DLD1 (cell line): Measurements from ENCODE around the gene BAIAP2L2.
"Not testable (repeated sequence)": the region's sequence is repeated elsewhere in the genome, so short reads cannot be mapped to it uniquely, and the experiment has no call there.

Experiments used
- in situ Hi-C: cut with HindIII; loops from 2 replicates; pipeline ENCODE4 v1.10.0; 2017; ENCODE audit warnings: low sequenced_read_pairs

BAIAP2L2 gene

DNA sequence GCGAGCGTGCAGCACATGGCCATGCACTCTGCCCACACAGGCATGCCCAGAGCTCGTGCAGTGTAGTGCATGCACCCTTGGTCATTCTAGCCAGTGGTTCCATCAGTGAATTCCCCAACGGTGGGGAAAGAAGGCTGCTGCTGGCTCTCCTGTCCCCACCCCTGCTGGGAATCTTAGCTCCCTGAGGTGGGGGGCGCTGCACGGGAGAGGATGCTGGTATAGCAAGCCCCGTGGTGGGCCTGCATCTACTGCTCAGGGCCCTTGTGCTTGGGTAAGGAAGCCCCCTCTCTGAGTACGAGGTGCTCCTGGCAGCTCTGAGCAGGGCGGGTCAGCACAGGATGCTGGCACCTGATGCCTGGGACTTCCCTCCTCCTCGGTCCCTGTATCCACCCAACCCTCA is 18.5 kb upstream of the BAIAP2L2 start:
- in situ Hi-C loops, result no loop called here

DNA sequence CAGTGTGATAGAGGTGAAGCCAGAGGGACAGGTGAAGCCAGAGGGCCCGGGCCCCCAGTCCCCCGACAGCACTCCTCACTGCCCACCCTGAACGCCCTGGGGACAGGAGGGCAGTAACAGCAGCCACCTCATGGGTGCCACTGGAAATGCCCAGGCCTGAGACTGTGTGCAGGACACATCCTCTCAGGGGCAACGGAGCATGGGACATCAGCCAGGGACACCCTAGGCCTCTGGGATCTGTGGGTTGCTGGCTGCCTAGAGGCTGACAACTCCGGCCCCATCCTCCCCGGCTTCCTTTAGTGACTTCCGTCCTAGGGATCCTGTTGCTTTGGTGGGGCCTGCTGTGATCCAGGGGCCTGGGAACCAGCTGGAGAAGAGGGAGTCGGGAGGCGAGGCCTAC is 17.4 kb upstream of the BAIAP2L2 start:
- in situ Hi-C loops, result no loop called here

DNA sequence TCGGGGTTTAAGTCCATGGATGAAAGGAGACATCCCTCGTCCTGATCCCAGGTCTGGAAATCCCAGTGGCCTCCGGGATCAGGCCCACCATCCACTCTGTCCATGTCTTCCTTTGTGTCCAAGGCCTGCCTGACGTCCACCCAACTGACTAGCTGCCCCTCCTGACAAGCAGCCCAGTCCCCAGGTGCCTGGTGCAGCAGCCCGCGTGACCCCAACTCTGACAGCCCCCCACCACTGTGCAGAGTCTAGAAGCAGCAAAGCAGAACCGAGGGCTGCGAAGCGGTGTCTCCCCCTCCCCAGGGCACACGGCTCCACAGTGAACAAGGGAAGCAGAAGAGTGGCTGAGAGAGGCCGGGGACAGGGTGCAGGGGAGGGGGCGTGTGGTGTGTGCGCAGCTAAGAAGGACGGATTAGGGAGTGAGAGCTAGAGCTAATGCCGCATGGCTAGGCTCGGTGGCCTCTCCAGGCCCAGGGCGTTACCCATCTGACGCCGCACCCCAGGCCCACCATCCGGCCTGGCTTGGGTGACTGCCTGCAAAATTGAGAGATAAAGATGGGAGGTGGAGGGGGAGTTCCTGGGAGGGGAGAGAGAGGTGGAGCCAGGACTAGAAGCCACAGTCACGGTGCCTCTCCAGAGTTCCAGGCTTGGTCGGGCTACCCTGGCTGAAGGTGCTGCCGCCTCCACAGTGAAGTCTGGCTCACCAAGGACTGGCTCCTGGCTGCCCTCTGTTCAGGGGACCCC is 16.6 kb upstream of the BAIAP2L2 start:
- in situ Hi-C loops, result no loop called here

DNA sequence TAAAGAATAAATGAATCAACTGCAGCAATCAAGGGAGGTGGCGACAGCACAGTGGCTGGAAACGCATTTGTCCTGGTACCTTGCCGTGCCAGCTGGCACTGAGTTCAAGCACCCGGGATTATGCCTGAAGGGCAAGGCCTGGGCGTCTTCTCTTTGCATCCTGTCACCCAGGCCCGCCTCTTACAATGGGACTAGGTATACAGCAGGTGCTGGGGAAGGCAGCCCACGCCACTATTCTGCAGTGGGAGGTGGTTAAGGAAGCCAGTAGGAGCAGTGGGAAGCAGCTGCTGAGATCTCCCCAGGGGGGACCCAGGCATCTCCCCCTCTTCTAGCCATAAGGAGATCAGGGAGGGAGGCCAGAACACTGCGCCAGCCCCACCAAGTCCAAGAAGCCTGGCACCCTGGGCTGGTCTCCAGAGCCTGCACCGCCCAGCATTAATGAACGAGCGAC is 15.3 kb upstream of the BAIAP2L2 start:
- in situ Hi-C loops, result no loop called here

DNA sequence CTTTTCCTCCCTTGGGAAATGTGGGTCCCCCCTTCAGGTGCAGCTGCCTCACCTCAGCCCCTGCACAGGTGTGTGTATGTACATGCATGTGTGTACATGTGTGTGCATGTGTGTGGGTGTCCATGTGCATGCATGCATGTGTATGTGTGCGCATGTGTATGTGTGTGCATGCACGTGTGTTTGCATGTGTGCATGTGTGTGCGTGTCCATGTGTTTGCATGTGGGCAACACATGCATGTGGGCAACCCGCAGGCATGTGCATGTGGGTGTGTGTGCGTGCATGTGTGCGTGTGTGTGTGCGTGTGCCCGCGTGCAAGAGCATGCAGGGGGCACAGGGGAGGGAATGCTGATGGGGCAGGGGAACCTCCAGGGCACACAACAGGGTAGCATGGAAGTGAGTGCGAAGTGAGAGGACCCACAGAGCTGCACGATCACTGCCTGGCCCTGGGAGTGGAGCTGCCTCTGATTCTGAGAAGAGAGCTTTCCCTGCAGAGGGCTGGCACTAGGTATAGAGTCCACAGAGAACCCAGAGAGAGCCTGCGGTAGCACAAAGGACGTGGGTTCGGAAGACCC is 14.6 kb upstream of the BAIAP2L2 start:
- in situ Hi-C loops, result no loop called here

DNA sequence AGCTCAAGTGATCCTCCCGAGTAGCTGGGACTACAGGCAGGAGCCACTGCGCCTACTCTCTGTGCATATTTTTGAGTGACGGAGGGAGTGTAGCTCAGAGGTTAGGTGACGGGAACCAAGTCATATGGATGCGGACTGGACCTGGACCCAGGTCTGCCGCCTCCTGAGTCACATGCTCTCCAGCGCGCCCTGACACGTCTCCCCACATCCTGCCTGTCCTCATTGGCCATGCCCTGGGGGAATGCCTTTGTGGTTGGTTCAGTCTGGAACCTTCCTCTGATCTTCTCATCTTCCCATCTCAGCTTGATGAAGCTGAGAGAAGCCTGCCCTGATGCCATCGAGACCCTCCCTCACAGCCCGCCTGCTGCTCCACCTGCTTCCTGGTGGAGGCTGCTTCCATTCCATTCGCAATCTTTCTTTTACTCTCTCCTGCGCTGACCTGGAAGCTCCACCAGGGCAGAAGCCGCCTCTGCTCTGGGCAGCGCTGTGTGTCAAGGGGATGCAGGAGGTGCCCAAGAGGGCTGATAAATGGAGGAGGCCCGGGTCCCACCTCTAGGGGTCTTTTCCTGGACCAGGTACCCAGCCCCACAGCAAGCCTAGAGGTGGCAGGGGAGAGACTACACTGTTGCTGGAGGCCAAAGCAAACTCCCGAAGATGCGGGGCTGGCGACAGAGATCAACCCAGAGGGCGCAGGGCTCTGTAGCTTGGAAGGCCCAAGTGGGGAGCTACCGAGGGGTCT is 13.9 kb upstream of the BAIAP2L2 start:
- in situ Hi-C loops, result no loop called here

DNA sequence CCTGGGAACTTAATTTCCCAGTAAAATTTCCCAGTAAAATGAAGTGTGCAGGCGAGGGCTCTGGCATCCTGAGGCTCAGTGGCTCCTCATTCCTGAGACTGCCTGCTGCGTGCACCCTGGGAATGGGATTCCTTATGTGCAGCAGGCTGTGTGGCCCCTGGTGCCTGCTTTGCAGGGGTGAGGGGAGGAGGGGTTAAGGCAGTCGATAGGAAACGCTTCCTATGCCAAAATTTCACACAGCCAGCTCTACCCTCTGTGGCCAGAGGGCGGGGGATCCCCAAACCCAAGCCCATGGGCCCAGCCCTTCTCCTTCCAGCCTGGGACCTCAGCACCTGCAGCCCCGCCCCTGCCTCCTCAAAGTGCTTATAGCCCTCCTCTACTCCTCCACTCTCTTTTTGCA is 12.1 kb upstream of the BAIAP2L2 start:
- in situ Hi-C loops, result no loop called here

DNA sequence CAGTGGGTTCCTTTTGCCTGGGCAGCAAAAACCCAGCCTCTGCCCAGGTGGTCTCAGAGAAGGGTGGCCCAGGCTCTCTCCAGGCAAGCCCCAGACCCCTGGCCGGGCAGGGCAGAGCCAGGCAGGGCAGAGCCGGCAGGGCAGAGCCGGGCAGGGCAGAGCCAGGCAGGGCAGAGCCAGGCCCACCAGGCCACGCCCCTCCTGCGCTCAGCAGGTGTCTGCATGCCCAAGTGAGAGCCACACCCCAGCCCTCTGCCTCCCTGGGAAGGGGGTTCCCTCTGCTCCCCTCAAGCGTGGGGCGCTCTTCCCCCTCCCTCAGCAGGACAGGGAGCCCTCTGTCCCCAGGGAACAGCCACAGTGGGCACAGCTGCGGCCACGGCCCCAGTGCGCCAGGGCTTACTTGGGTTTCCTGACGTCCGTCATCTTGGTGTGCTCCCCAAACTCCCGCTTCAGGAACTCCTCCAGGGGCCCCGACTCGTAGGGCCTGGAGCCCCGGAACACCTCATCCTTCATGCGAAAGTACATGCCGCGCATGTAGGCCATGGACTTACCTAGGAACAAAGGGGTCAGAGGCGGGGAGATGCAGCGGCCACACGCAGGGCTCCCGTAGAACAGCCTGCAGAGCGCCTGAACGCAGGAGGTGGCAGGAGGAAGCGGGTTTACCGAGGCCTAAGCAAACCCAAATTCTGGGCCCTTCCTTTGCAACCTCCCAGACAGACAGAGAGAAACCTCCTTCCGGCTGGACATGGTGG is 10.1 kb upstream of the BAIAP2L2 start:
- in situ Hi-C loops, result no loop called here

DNA sequence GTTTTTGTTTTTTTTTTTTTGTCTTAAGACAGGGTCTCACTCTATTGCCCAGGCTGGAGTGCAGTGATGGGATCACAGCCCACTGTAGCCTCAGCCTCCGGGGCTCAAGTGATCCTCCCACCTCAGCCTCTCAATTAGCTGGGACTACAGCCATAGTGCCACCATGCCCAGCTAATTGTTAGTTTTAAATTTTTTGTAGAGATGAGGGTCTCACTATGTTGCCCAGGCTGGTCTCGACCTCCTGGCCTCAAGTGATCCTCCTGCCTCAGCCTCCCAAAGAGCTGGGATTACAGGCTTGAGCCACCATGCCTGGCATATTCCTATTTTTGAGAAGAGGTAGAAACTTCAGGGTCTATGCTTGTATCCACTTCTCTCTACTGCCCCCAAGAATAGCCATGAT is 8.3 kb upstream of the BAIAP2L2 start:
- in situ Hi-C loops, result not testable (repeated sequence)

DNA sequence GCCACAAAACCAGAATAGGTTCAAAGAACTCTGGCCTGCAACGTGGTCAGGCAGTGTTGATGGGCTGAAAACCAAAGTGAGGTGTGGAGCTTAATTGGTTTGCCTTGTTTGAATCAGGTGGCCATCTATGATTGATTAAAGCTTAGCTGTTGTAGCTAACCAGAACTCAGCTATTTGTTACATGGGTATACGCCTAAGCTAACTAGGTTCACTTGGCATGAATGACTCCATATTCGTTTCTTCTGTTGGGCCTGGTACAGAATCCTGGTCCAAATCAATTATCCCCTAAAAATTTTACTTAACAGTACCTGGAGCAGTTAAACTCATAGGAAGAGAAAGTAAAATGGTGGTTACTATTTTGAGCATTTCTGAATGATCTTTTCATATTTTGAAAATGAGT is 7.7 kb upstream of the BAIAP2L2 start:
- in situ Hi-C loops, result no loop called here

DNA sequence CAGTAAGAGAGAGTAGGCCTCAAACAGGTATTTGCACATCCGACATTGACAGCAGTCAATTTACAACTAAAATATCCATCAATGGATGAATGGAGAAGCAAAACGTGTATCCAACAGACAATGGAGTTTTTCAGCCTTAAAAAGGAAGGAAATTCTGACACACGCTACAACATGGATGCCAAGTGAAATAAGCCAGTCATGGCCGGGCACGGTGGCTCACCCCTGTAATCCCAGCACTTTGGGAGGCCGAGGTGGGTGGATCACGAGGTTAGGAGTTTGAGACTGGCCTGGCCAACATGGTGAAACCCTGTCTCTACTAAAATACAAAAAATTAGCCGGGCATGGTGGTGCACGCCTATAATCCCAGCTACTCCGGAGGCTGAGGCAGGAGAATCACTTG is 7.1 kb upstream of the BAIAP2L2 start:
- in situ Hi-C loops, result not testable (repeated sequence)

DNA sequence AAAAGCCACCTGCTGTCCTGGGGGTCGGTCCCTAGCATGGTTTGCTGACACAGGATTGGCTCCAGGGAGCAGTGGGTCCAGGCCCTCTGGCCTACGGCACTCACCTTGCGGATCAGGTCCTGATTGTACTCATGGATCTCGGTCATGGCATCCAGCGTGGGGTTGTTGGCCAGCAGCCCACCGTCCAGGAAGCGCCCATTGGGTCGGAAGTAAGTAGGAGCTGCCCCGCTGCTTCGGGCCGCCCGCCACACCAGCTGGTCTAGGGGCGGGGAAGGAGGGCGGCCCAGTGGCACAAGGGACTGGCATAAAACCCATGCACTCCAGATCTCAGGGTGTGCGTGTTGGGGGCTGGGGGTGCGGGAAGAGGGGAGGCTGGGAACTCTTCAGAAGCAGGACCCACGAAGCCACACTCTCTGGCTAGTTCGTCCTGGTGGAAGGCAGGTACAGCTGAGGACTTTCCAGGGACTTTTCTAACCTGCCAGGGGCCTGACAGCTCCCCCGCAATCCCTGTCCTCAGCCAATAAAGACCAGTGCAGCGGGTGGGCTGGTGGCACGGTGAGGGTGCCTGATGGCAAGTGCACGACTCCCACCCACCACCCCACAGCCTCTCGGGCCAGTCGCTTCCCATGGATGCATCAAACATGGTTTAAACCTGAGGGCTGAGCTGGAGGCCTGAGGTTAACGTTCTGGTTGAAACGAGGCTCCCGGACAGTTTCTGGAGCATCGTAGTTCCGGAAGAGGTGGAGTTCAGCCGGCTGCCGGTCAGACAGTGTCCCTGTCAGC is 5.1 kb upstream of the BAIAP2L2 start:
- in situ Hi-C loops, result no loop called here

DNA sequence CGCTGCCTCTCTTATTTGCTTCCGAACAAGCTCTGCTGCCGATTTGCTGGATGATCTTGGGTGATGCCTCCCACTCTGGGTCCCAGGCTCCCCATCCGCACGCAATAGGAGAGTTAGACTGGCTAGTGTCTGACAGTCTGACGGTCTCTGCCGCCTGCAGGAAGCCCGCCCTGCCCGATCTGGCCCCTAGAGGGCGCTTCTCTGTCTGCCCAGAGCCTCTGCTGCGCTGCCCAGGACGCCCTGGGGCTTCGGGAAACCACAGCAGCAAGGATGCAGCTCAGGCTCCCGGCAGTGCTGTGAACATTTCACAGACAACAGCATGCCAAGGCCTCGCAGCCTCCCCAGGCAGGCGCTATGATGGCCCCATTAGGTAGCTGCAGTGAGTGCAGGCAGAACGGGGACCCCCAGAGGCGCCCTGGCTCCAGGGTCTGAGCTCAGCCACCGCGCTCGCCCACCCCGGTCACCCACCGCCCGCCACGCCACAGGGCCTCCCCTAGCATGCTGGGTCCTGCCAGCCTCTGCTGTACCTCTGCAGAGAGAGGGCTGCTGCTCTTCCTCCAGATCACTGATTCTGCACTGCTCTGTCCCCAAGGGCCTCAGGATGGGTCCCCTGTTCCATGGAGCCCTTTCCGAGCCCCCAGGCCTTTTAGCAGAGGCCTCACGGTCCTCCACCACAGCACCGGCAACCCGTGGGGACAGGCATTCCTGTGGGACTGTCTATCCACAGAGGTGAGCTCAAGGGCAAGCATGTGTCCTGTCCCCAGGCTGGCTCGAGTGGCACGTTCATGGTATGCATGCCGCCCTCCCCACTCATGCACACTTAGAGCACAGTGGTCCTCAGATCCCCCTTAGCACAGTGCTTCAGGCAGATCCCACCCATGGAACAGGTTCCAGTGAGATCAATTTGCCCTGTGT is 4.3 kb upstream of the BAIAP2L2 start:
- in situ Hi-C loops, result no loop called here

DNA sequence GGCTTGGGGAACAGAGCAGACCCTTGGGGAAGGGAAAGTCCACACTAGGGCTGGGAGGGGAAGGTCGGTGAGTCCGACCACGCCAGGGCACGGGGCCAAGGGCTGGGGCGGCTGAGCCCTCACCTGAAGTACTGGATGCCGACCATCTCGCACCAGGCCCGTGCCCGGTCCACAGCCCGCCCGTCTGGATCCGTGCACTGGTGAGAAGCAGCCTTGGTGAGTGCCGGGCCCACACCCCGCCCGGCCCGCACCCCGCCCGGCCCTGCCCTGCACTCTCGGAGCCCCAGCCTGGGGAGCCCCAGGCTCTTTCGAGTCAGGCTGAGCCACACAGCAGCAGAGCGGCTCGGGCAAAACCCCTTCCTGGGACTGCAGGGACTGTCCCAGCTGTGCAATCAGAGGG is 1.9 kb upstream of the BAIAP2L2 start:
- in situ Hi-C loops, result no loop called here

DNA sequence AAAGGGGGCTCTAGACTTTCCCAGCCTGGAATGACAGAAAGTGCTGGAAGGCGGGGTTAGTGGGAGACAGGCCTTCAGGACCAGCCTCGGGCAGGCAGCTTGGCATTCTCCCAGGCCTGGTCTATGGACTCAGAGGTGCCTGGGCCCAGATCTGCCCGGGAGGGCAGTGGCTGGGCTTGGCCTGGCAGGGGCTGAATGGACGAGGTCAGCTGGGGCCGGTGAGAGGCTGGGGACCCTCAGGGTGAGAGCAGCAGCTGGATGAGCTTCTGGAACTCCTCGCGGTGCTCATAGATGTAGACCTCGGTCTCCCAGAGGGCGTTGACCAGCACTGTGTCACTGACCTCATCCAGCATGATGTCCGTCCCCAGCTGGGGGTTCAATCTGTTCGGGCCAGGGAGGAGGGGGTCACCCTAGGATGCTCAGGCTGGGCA is 1.5 kb upstream of the BAIAP2L2 start:
- in situ Hi-C loops, result no loop called here

DNA sequence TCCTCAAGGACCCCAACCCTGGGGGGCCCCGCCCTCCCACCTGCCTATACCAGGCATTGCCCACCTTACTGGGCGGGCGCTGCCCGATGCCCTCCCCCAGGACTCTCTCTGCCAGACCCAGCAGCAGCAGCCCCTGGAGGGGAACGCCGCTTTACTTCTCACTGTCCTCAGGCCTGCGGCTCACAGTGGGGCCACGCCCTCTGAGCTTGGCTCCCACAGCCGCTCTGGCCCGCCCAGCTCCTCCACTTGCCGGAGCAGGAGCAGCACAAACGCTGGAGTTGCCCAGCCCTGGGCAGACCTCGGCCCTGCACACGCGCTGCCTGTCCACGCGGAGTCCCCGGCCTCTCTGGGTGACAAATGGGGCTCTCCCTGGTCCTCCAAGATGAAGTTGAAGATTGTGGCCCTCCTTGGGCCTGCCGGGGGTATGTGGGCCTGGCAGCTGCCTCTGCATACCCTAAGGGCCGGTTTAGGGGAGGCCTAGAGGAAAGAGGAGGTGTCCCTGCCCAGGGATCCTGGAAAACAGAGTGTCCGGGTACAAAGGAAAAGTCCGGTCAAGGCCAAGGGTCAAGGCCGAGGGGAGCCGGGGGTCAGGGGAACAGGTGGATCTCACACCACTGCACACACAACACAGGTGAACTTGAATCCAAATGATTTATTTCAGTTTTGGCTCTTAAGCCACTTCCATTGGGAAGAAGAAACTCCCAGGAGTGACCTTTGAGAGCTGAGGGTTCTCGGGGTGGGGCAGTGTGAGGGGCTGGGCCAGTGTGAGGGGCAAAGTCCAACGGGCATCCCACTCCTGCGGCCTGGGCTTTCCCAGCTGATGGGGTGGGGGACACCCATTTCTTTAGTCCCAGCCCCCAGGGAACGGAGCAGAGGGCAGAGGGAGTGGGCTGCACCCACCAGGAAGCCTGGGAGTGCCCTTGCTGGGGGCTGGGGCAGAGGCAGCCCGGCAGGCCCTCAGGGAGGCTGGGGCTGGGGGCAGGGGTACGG is 674 bp upstream of the BAIAP2L2 start:
- in situ Hi-C loops, result no loop called here

DNA sequence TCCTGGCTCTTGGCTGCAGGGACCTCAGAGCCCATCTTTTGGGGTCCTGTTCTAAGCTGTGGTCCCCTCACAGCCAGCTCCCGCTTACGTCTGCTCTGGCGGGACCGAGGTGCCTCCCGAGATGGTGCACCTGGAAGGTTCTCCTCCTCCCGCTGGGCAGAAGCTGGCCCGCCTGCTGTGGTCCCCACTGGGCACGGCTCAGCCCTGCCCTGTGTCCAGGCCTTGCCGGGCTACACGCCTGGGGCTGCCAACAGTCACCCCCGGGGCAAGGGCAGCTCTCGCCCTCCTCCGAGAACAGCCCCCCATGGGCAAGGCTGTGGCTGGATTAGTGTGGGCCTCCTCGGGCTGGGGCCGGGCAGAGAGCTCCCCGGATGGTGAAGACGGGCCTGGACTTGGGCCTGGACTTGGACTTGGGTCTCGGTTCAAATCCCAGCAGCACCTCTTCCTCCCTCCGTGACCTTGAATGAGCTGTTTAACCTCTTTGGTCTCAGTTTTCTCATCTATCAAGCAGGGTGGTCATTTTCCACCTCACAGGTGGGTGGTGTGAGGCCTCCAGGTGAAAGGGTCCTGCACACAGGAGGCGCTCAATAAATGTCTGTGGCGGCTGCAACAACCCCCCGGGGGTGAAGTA is 998 bp downstream of the BAIAP2L2 start:
- in situ Hi-C loops, result no loop called here
